CD14-positive monocyte (primary cell): ENCODE results near the gene SLC19A2. TPM values are rescaled to one million over a fixed set of nuclear protein-coding genes. Genes with fewer than 3 reads are reported as not detected.
A peak's percentile ranks its signal among the peaks of the same experiment; 100 is the strongest.
"Not testable (repeated sequence)": the region's sequence is repeated elsewhere in the genome, so short reads cannot be mapped to it uniquely, and the experiment has no call there.

ENCODE experiments used
- DNase-seq, 3 donors: peaks; one replicate each; pipeline ENCODE4 v3.0.0-alpha.2; 2011 to 2022
- H2AFZ ChIP-seq: 2 replicates; pipeline ENCODE4 v1.6.0; 2012; ENCODE audit warnings: mild to moderate bottlenecking, low read depth, low read length, inconsistent platforms; ENCODE audit not compliant: insufficient read depth, poor library complexity, severe bottlenecking
- H3K27ac ChIP-seq, 2 donors: 1 replicate in 1 of 2; 2 replicates in 1 of 2; pipeline ENCODE4 v1.5.1; 2012 to 2013; ENCODE audit warnings: low read length in 2 of 2, control low read depth in 1 of 2, inconsistent platforms in 1 of 2, low read depth in 1 of 2, mild to moderate bottlenecking in 1 of 2
- H3K27me3 ChIP-seq, 2 donors: one replicate each; pipeline versions ENCODE4 v1.6.0 to v1.6.1; 2011 to 2013; ENCODE audit warnings: low read length in 2 of 2; ENCODE audit not compliant: control insufficient read depth in 2 of 2, insufficient read depth in 2 of 2
- H3K36me3 ChIP-seq, 2 donors: replicated peaks in 1 of 2; 1 replicate in 1 of 2; 2 replicates in 1 of 2; pipeline versions ENCODE4 v1.5.1 to v1.6.1; 2012 to 2013; ENCODE audit warnings: low read length in 2 of 2, control low read depth in 1 of 2, inconsistent platforms in 1 of 2, mild to moderate bottlenecking in 1 of 2; ENCODE audit not compliant: insufficient read depth in 2 of 2, control insufficient read depth in 1 of 2
- H3K4me1 ChIP-seq, 2 donors: 1 replicate in 1 of 2; 2 replicates in 1 of 2; pipeline versions ENCODE4 v1.5.1 to v1.6.1; 2012 to 2013; ENCODE audit warnings: low read length in 2 of 2, control low read depth in 1 of 2, inconsistent platforms in 1 of 2, mild to moderate bottlenecking in 1 of 2, moderate library complexity in 1 of 2; ENCODE audit not compliant: insufficient read depth in 2 of 2, control insufficient read depth in 1 of 2
- H3K4me2 ChIP-seq: replicated peaks from 2 replicates; pipeline ENCODE3; 2012; ENCODE audit warnings: low read length, moderate library complexity, mild to moderate bottlenecking; ENCODE audit not compliant: poor library complexity, severe bottlenecking; ENCODE audit errors: extremely low read depth
- H3K4me3 ChIP-seq, 3 experiments: fragments of 200-600 bp in 1 of 3; sonication (generic) in 1 of 3; replicated peaks in 1 of 3; 1 replicate in 2 of 3; 2 replicates in 1 of 3; pipeline ENCODE4 v1.5.1; 2011 to 2013; ENCODE audit warnings: low read length in 3 of 3, mild to moderate bottlenecking in 3 of 3, control low read depth in 2 of 3, low read depth in 2 of 3, inconsistent platforms in 1 of 3, moderate library complexity in 1 of 3
- H3K79me2 ChIP-seq: 2 replicates; pipeline ENCODE4 v1.6.0; 2012; ENCODE audit warnings: mild to moderate bottlenecking, control low read depth, inconsistent platforms, low read length, moderate library complexity; ENCODE audit not compliant: insufficient read depth
- H3K9ac ChIP-seq: 2 replicates; pipeline ENCODE4 v1.6.0; 2017; ENCODE audit warnings: low read length, mild to moderate bottlenecking; ENCODE audit not compliant: insufficient read depth, poor library complexity, severe bottlenecking
- H3K9me3 ChIP-seq, 2 donors: replicated peaks in 1 of 2; 1 replicate in 1 of 2; 2 replicates in 1 of 2; pipeline versions ENCODE4 v1.5.1 to v1.6.1; 2012 to 2013; ENCODE audit warnings: low read length in 2 of 2, control low read depth in 1 of 2; ENCODE audit not compliant: control insufficient read depth in 1 of 2, insufficient read depth in 1 of 2
- H4K20me1 ChIP-seq: 2 replicates; pipeline ENCODE4 v1.6.0; 2012; ENCODE audit warnings: mild to moderate bottlenecking, low read length, control low read depth, moderate library complexity; ENCODE audit not compliant: insufficient read depth
- H3K27ac Mint-ChIP-seq, 7 donors: one replicate each; pipeline ENCODE4 v1.8.0; 2020; ENCODE audit warnings: mild to moderate bottlenecking in 7 of 7, mixed read lengths in 7 of 7, moderate library complexity in 6 of 7, inconsistent platforms in 2 of 7
- H3K27me3 Mint-ChIP-seq, 3 donors: one replicate each; pipeline ENCODE4 v1.8.0; 2021 to 2022; ENCODE audit warnings: low read depth in 3 of 3, mild to moderate bottlenecking in 3 of 3, mixed read lengths in 3 of 3, moderate library complexity in 3 of 3, inconsistent platforms in 1 of 3
- H3K36me3 Mint-ChIP-seq, 2 donors: one replicate each; pipeline ENCODE4 v1.8.0; 2020; ENCODE audit warnings: mixed read lengths in 2 of 2, inconsistent platforms in 1 of 2, mild to moderate bottlenecking in 1 of 2
- H3K4me1 Mint-ChIP-seq: one replicate; pipeline ENCODE4 v1.8.0; 2020; ENCODE audit warnings: mild to moderate bottlenecking, mixed read lengths
- H3K4me3 Mint-ChIP-seq, 2 donors: one replicate each; pipeline ENCODE4 v1.8.0; 2020; ENCODE audit warnings: mild to moderate bottlenecking in 2 of 2, mixed read lengths in 2 of 2, moderate library complexity in 1 of 2
- H3K9me3 Mint-ChIP-seq, 7 donors: one replicate each; pipeline ENCODE4 v1.8.0; 2020 to 2022; ENCODE audit warnings: mixed read lengths in 7 of 7, mild to moderate bottlenecking in 6 of 7, moderate library complexity in 6 of 7, inconsistent platforms in 2 of 7
- WGBS: methylation state at CpG from one replicate; pipeline ENCODE4 v1.1.5; 2013; ENCODE audit warnings: missing lambda C conversion rate; ENCODE audit not compliant: insufficient coverage; 5-methylcytosine and 5-hydroxymethylcytosine counted together
- intact Hi-C, 2 donors: fragments of 100-400 bp; cut with micrococcal nuclease; formaldehyde crosslinking; loops; one replicate each; pipeline versions ENCODE4 v1.15.0 to v1.15.1; 2023
- polyA plus RNA-seq, 3 donors: library from polyadenylated mRNA; depleted of rRNA in 1 of 3; unstranded in 2 of 3; stranded (reverse) in 1 of 3; fragments of 300-500 nt in 2 of 3; fragments of >200 nt in 1 of 3; fragmentation: Illumina TruSeq in 2 of 3; gene quantifications; 1 replicate in 2 of 3; 2 replicates in 1 of 3; pipeline ENCODE4 v1.2.3, GENCODE V29; 2012 to 2021
- TF ChIP-seq, protein P1 (sequence below): fragments of 200-600 bp; IDR thresholded peaks from one replicate; pipeline ENCODE4 v1.8.0; 2022; ENCODE audit warnings: antibody characterized with exemption, mild to moderate bottlenecking

Gene SLC19A2
- polyA plus RNA-seq, 3 donors = 0.52 to 3.2 (median 0.81) TPM

DNA sequence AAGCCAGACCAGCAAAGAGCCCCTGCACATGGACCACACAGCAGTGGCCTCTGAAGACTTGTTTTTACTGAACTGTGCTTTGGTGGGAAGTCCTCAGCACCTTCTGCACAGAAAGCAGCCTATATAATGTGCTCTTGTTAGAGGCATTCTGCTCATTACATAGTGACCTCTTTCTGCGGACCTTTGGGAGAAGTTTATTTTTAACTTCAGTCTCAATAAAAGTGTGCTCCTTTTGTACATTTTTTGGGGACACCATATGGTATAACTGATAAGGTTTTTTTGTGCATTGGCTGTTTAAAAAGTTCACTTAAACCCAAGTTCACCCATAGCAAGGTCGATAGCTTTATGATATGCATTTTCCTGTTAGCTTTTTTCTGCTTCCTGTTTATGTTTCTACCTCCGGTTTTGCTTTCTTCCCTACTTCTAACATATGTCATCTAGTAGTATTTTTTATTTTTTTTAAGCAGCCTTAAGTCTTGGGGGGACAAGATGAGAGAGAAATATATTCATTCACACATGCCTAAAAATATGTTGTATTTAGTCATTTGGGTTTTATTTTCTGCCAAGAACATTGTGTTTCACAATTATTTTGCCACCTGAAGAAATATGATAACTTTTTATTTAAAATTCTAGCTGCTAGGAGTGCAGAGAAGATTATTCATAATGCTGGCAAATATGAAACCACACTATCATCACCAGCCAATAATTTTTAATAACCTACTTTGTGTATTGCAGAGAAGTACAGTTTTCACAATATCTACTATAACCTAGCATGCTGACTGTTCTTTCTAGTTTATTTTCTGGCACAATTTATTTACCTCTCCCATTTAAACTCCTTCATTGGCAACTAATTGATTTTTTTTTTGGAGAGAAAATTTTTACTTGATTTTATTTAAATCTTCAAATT, 22.9 kb upstream of the SLC19A2 start:
- H3K4me3 Mint-ChIP-seq = peak overlapping the region in 1 of 2 donors; percentile 65
- H3K4me1 Mint-ChIP-seq = peaks cover 13% of the 10 kb centered on the region
- no CpG with 5 or more reads among the region's 3 CpGs for WGBS
- no peak overlapping the region for H2AFZ ChIP-seq
- H3K36me3 ChIP-seq = peaks cover 0 to 6% of the 10 kb centered on the region in 2 donors
- H3K27ac Mint-ChIP-seq = peak overlapping the region in 1 of 7 donors; percentile 58
- H3K27ac ChIP-seq = no peak overlapping the region
- peaks cover 0 to 3% (median 1%) of the 10 kb centered on the region in 7 donors for H3K9me3 Mint-ChIP-seq
- H3K79me2 ChIP-seq = no peaks in the 10 kb centered on the region
- no peak overlapping the region for H3K9ac ChIP-seq
- H3K36me3 Mint-ChIP-seq = peaks cover 9% of the 10 kb centered on the region in 2 donors
- no peaks in the 10 kb centered on the region for H4K20me1 ChIP-seq
- no peak overlapping the region for H3K4me2 ChIP-seq
- H3K9me3 ChIP-seq = no peaks in the 10 kb centered on the region
- no peak overlapping the region for H3K4me3 ChIP-seq
- TF ChIP-seq, protein P1, sequence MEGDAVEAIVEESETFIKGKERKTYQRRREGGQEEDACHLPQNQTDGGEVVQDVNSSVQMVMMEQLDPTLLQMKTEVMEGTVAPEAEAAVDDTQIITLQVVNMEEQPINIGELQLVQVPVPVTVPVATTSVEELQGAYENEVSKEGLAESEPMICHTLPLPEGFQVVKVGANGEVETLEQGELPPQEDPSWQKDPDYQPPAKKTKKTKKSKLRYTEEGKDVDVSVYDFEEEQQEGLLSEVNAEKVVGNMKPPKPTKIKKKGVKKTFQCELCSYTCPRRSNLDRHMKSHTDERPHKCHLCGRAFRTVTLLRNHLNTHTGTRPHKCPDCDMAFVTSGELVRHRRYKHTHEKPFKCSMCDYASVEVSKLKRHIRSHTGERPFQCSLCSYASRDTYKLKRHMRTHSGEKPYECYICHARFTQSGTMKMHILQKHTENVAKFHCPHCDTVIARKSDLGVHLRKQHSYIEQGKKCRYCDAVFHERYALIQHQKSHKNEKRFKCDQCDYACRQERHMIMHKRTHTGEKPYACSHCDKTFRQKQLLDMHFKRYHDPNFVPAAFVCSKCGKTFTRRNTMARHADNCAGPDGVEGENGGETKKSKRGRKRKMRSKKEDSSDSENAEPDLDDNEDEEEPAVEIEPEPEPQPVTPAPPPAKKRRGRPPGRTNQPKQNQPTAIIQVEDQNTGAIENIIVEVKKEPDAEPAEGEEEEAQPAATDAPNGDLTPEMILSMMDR = no peak
- H3K27me3 Mint-ChIP-seq = peaks cover 0 to 1% (median 0%) of the 10 kb centered on the region in 3 donors
- DNase-seq = no peak
- intact Hi-C loops = no loop called here
- no peaks in the 10 kb centered on the region for H3K27me3 ChIP-seq
- peaks cover 6 to 10% of the 10 kb centered on the region in 2 donors for H3K4me1 ChIP-seq

DNA sequence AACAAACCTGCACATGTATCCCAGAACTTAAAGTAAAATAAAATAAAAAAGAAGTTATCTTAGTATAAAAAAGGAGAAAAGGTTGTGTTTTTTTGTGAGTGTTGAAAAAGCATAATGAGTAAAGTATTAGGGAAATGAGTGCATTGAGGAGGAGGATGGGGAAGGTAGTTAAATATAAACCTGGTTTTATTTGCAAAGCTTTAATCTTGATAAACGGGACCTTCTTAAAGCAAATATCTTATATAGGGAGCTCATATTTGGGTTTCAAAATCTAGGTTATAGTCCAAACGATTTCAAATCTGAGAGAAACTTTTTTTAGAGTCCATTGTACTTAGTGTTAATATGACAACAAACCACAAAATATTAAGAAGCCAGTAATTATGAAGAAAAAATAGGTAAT, 21.7 kb upstream of the SLC19A2 start:
- no peaks in the 10 kb centered on the region for H3K4me1 ChIP-seq
- Mint-ChIP-seq H3K36me3 (peaks cover 7 to 9% of the 10 kb centered on the region in 2 donors), H3K4me1 (peaks cover 7% of the 10 kb centered on the region), H3K27ac (no peak overlapping the region), H3K27me3 (peaks cover 0 to 2% (median 0%) of the 10 kb centered on the region in 3 donors), H3K4me3 (no peak overlapping the region), H3K9me3 (peaks cover 0 to 8% (median 2%) of the 10 kb centered on the region in 7 donors)
- no peaks in the 10 kb centered on the region for H3K9me3 ChIP-seq
- TF ChIP-seq, protein P1 = no peak
- no peaks in the 10 kb centered on the region for H3K27me3 ChIP-seq
- H2AFZ ChIP-seq = no peak overlapping the region
- H3K79me2 ChIP-seq = no peaks in the 10 kb centered on the region
- H3K9ac ChIP-seq = no peak overlapping the region
- peaks cover 0 to 2% of the 10 kb centered on the region in 2 donors for H3K36me3 ChIP-seq
- H4K20me1 ChIP-seq = no peaks in the 10 kb centered on the region
- intact Hi-C loops = no loop called here
- WGBS = no CpG with 5 or more reads among the region's 2 CpGs
- no peak overlapping the region for H3K4me3 ChIP-seq
- H3K27ac ChIP-seq = no peak overlapping the region
- no peak overlapping the region for H3K4me2 ChIP-seq
- no peak for DNase-seq

DNA sequence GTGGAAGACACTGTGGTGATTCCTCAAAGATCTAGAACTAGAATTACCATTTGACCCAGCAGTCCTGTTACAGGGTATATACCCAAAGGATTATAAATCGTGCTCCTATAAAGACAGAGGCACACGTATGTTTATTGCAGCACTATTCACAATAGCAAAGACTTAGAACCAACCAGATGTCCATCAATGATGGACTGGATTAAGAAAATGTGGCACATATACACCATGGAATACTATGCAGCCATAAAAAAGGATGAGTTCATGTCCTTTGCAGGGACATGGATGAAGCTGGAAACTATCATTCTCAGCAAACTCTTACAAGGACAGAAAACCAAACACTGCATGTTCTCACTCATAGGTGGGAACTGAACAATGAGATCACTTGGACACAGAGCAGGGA, 17.9 kb upstream of the SLC19A2 start:
- H2AFZ ChIP-seq, intact Hi-C loops, H3K4me1 ChIP-seq, H3K4me3 Mint-ChIP-seq, DNase-seq, H3K9ac ChIP-seq, H3K36me3 ChIP-seq, H3K9me3 ChIP-seq, H3K27me3 Mint-ChIP-seq, H4K20me1 ChIP-seq, H3K27me3 ChIP-seq, H3K4me2 ChIP-seq, H3K4me1 Mint-ChIP-seq, H3K36me3 Mint-ChIP-seq, H3K4me3 ChIP-seq, H3K27ac Mint-ChIP-seq, H3K9me3 Mint-ChIP-seq, H3K79me2 ChIP-seq, H3K27ac ChIP-seq: not testable (repeated sequence)
- no CpG with 5 or more reads among the region's 2 CpGs for WGBS
